Putamen (tissue), 1 donor: ENCODE results near the gene FAM216A.
"Not testable (repeated sequence)": the region's sequence is repeated elsewhere in the genome, so short reads cannot be mapped to it uniquely, and the experiment has no call there.

ENCODE experiments used
- DNase-seq: peaks from one replicate; pipeline ENCODE4 v3.0.0-alpha.2; 2016; ENCODE audit warnings: low spot score

Gene FAM216A

DNA sequence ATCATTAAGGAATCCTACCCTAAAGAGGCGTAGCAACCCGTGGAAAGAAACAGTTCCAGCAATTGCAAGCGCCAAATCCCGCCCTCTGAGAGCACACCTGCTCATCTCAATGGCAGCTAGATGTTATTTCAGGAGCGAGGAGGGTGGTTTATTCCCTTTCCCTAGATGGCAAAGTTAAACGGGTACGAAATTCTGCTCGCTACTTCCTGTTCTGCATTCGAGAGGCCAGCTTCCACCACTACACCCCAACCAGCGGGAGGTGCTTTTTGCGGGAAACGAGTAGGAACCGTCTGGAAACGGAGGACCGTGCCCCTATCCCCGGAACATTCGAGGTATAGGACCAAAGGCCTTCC is 32.7 kb downstream of the FAM216A start:
- peak; percentile 43 for DNase-seq

DNA sequence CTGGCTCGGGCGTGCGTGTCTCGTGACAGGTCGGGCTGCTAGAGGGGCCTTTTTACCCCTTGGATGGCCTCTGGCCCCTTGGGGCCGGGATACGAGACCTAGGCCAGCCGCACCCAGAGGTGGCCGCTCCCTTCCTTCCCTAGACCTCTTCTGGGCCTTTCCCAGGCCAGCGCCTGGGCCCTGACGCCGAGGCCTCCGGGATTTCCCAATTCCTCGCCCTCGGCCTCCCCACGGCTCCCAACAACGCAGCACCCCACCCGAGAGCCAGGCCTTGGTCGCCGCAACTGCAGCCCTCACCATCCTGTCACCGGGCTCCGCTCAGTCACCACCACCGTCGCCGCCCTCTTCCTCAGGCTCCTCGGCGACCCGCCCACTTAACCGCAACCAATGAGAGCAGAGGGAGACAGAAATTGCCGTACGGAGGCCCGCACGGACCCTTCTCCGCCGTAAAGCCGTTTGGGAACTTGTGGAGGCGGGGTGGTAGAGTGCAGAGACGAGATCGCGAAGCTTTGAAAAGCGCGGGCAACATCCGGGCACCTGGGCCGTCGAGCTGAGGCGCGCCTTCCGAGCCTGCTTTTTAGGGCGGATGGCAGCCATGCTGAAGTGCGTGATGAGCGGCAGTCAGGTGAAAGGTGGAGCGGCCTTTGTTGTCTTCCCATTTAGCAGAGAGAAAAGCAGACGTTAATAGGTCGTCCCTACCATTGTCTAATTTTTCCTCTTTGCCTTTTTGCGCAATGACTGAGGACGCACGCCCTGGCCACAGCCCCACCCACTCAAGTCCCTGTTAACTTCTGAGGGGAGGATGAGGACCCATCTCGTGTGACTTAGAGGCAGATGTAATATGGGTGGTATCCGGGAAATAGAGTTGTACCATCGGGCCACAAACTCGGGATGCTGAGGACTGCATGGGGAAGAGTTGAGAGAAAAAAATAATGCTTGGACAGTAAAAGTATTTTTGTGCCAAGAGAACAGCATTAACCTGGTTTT is 33.4 kb downstream of the FAM216A start, which contains the start of the genes RAD9B and VPS29:
Gene RAD9B, plus strand, starts transcription at position 580 of the 987 bp plus-strand sequence. Its CDS starts 7 bp downstream, at position 587.
Gene VPS29, minus strand, starts transcription at position 360 of the 987 bp plus-strand sequence. Its CDS starts 60 bp downstream, at position 300.
- DNase-seq: peak; percentile 97

DNA sequence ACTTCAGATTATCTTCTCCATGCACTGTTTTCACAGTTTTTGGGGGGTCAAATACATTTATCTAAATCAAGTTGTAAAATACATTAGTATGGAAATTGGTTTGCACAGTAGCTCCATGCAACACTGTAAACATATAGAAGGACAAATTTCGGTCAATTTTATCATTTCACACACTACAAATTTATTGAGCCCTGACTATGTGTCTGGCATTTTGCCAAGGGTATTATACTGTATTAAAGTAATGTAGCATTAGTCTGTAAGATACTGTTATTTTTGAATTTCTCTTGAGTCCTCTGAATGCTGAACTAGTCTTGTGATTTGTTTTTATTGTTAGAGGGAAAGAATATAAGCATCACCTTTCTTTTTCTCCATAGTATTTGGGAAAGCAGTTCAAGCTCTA is 34.8 kb downstream of the FAM216A start:
- no peak for DNase-seq

DNA sequence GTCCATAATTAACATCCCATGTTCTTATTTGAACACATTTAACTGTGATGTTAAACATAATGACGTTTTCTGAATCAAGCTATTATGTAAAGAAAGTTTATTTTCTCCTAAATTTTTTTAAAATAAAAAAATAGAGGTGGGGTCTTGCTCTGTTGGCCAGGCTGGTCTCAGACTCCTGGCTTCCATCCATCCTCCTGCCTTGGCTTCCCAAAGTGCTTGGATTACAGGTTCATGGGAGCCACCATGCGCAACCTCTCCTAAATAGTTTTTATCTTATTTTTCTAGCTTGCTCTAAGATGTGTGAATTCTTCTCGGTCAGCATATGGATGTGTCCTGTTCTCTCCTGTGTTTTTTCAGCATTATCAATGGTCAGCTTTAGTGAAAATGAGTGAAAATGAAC is 36.7 kb downstream of the FAM216A start:
- DNase-seq: no peak

DNA sequence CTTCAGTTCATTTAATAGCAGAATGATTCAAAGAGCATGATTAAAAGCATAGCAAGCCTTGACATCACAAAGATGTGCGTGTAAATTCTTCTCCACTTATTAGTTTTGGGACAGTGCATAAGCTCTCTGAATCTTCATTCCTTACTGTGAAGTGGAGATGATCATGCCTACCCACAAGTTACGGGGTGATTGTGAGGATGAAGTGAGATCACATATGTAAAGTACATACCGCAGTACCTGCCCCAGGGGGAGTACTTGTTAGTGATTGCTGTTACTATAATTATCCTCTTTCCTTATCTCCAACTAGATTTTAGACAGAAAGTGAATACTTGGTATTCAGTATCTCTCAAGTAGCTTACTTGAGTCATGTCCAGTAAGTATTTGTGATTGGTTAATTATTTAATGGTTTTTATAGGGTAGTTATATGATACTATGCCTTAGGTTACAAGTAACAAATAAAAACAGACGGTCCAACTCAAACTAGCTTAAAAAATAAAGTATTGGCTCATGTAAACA is 39.5 kb downstream of the FAM216A start:
- no peak for DNase-seq

DNA sequence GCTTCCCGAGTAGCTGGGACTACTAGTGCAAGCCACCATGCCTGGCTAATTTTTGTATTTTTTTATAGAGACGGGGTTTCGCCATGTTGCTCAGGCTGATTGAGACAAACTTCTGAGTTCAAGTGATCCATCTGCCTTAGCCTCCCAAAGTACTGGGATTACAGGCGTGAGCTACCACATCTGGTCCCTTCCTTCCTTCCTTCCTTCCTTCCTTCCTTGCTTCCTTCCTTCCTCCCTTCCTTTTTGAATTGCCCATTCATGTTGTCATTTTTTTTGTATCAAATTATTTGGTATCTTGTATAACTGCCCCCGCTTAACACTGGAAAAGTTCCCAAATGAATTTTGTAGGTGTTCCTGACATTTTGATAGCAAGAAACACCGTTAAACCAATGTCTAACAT is 45.2 kb downstream of the FAM216A start:
- DNase-seq: no peak

DNA sequence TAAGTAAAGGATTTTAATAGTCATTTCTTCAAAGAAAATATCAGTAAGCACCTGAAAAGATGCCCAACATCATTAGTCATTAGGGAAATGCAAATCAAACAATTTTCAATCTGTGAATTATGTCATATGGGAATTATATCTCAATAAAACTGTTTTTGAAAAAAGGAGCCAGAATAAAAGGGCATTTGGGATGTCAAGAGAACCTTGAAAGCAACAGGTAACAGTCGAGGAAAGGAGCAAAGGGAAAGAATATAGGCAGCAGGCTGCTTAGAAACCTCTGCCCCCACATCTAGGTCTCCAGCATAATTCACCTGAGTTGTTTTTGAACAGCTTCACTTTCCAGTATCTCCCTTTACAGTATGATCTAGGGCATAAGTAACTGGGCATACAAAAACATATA is 45.7 kb downstream of the FAM216A start:
- DNase-seq: no peak

DNA sequence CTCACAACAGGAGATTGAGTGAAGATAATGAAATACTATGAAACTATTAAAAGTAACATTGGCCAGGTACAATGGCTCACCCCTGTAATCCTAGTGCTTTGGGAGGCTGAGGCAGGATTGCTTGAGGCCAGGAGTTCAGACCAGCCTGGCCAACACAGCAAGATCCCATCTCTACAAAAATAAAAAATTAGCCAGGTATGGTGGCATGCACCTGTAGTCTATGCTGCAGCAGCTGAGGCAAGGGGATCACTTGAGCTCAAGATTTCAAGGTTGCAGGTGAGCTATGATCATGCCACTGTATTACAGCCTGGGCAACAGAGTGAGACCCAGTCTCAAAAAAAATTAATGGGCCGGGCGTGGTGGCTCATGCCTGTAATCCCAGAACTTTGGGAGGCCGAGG is 48.4 kb downstream of the FAM216A start:
- no peak for DNase-seq

DNA sequence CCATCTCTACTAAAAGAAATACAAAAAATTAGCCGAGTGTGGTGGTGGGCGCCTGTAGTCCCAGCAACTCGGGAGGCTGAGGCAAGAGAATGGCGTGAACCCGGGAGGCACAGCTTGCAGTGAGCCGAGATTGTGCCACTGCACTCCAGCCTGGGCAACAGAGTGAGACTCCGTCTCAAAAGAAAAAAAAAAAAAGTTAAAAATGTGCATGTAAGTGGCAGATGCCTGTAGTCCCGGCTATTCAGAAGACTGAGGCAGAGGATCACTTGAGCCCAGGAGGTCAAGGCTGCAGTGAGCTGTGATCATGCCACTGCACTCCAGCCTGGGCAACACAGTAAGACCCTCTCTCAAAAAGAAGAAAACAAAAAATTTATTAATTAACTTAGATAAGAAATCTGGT is 49.4 kb downstream of the FAM216A start:
- DNase-seq: not testable (repeated sequence)

DNA sequence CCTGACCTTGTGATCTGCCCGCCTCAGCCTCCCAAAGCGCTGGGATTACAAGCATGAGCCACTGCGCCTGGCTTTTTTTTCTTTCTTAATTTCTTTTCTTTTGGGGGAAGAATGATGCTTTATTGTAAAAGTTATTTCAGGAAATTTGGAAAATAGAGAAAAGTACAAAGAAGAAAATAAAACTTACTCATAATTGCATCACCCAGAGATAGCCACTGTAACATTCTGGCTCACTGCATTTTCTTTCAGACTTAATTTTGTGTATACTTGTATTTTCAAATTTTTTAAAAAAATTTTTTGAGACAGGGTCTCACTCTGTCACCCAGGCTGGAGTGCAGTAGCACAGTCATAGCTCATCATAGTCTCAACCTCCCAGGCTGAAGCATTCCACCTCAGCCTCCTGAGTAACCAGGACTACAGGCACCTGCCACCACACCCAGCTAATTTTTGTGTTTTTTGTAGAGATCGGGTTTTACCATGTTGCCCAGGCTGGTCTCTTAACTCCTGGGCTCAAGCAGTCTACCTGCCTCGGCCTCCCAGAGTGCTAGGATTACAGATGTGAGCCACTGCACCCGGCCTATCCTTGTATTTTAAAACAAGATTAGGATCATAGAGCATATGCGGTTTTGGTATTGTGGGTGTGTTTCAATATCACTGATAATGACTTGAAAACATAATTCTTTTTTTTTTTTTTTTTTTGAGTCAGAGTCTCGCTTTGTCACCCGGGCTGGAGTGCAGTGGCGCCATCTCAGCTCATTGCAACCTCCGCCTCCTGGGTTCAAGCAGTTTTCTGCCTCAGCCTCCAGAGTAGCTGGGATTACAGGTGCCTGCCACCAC is 52.4 kb downstream of the FAM216A start:
- not testable (repeated sequence) for DNase-seq

DNA sequence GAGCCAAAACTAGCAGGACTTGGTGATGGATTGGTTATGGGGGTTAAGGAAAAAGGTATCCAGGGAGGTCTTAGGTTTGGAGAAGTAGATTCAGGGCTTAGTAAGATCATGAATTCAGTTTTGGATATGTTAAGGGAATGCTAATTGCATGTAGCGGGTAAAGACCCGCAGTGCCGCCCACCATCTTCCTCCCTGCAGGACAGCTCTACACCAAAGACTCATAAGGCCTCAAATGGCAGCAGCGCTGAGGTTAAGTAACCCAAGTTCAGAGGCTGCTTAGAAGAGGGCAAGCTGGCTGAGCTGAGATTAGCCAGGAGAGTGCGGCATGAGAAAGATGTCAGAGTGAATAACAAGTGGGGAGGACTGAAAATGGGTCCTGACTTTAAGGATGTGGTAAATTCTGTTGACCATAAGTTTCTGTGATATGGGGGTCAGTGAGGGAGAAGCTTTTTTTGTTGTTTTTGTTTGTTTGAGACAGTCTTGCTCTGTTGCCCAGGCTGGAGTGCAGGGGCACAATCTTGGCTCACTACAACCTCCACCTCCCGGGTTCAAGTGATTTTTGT is 59.7 kb downstream of the FAM216A start:
- DNase-seq: no peak

DNA sequence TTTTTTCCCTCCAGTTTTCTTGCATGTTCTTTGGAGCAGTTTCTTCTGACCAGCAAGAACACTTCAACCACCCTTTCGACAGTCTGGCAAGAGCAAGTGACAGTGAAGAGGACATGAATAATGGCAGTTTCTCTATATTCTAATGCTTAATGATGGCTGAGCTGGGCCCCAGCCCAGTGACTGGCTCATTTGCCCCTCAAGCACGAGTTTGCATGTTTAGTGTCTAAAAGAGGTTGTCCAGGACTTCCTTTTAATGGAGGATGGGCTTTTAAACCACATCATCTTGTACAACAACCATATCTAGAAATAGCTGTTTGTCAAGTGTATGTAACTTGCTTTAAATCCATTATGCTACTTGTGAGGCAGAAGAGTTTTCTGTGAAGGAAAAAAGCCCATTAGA is 61.9 kb downstream of the FAM216A start:
- no peak for DNase-seq

DNA sequence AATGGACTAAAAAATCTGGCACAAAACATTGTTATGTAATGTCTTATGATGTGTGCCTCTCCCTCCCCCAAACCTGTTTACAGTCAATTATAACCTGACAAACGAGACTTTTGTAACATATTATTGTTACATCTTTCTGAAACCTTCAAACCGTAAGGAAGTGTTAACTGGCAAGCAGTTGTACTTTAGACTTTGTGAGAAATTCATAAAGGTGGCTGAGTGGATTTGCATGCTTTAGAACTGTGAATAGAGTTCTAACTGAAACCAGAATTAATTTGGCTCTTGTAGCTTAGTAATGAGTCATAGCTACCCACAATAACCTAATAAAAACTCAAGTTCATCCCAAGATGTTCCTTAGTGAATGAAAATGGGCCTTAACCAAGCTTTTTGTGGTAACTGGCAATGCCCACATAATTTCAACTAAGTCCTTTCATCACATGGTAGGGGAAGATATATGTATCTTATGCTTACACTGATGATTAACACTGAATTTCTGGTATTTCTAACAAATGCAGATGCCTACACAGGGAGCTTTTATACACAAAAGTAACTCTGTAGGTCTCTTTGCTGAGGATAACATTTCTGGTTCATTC is 63.2 kb downstream of the FAM216A start:
- DNase-seq: peak; percentile 59

DNA sequence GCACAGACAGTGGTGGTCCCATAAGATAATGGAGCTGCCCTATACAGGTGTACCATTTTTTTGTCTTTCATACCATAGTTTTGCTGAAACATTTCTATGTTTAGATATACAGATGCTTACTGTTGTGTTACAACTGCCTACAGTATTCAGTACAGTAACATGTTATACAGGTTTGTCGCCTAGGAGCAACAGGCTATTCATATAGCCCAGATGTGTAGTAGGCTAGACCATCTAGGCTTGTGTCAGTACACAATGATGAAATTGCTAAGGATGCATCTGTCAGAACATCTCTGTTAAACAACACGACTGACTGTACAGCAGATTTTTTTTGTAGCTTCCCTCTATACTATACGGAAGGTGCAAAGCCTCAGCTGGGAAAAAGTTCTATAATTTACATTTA is 64.0 kb downstream of the FAM216A start:
- no peak for DNase-seq

DNA sequence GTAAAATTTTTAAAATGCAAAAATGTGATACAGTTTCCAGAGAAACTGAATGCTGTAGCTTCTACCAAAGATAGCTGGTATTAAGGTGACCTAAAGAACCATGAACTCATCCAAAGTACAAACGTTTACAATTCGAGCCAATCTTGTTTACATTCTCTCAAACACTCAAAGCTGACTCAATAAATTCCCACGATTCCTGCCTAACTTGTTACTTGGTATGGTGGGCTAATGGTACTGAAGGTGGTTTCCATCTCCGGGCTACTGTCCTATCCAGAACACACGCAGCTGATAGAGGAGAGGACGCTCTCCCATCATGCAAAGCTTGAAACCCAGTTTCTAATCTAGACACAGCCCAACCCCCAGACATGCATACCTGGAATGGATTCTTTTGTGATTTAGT is 65.0 kb downstream of the FAM216A start:
- DNase-seq: no peak

DNA sequence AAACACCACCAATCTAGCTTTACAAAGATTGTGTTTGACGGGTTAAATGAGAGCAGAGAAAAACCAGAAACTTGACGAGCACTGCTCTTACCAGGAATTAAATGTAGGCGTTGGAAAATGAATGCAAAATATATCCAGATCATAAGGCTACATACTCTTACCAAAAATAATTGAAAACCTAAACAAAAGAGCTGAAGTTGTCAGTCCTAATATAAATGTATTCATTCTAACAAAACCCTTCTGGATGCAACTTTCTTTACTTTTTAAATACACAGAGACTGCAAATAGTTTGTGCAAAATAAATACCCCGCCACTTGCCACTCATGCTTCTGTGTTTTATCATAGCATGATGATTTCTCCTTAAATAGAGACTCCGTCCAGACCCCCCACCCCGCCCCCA is 66.2 kb downstream of the FAM216A start:
- no peak for DNase-seq

DNA sequence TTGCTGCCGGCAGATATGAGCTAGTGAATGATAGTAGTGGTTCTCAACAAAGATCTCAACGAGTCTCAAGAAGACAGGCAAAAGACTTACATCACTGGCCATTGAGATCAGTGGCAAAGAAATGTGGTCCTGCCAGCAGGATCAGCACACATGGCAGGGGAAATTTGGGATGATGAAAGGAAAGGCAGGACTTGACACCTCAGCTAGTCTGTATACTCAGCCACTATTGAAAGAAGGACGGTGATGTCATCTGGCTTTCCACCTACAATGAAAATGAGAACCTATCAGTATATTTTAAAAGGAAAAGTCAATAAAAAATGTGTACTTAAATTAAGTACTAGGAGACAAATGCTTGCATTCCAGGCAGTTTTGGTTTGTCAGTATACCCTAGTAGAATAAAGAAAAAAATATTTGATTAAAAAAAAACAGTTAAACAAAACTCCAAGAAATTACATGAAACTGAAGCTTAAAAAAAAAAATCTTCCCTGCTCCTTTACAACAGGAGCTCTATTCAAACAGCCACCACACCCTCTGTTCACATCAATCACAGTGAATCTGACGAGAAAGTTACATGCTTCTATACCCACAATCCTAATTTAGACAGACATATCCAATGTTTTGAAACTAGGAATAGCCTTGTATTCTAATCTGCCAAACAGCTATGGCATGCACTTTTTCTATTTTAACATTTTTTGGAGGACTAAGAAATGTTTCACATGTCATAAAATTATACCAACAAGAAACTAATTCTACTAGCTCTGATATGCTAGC is 68.4 kb downstream of the FAM216A start:
- DNase-seq: no peak

DNA sequence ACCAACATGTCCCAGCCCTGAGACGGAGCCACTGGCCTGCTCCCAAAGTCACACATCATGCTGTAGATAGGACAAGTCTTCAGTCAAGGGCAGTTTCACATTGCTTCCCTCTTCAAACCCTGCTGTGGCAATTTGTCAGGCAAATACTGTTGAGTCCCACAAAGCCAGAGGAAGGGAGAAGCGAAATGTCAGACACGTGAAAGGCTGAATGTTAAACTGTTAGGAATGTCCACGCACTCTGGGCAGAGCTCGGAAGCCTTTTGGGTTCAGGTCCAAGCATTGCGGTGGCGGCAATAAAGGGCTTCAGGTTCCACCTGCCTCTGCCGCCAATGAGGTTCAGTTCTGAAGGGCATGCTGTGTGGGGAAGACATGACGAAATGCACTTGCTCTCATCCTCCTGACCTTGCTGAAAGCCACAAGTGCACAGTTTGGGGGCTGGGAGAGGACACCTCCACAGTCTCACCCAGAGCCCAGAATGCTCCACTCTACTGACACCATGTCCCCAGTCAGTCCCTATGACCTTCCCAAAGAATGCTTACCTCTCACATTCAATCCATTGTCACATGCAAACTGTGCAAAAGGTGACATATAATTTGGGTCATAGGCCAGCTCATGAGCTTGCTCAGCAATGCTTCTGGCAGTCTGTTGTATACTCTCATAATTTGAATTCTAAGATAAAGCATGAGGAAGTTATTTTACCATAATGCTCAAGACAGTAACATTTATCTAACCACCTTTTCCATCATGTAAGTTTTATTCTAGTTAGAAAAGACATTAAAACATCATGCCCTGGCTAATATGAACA is 69.2 kb downstream of the FAM216A start:
- no peak for DNase-seq

DNA sequence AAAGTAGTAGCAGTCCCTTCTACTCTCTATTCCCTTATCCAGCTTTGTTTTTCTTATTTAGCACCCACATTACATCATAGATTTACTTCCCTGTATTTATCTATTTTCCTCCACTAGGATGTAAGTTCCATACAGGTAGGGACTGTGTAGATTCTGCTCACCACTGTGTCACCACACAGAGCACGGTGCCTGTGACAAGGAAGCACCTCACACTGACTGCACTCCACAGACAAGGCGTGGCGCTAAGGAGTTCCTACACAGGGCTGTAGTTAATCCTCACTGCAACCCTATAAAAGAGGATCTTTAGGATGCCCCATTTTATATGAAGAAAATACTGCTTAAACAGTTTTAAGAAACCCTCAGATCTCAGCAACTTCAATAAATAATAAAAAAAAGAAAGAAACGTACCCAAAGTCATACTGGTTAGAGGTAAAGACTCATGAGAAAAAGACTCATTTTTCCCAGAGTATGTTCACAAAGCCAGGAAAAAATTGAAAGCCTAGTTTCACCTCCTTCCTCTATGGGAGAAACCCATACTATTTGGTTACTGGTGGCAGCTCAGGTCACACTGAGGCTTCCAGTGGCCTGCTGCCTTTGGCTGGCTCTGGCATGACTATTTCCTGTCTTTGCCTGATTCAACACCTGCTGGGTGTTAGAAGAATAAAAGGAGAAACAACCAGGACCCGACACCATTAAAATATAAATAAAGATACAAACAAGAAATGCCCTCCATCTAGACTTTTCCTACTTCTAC is 70.4 kb downstream of the FAM216A start:
- no peak for DNase-seq
